Prostate gland (tissue), 2 donors: ENCODE data around the gene OR51B4.
"Not testable (repeated sequence)": the region's sequence is repeated elsewhere in the genome, so short reads cannot be mapped to it uniquely, and the experiment has no call there.

Experiments used
- POLR2A ChIP-seq: fragments of 450-650 bp; IDR thresholded peaks from one replicate; pipeline ENCODE4 v1.6.1; 2016; ENCODE audit warnings: antibody characterized with exemption, mild to moderate bottlenecking
- POLR2AphosphoS5 ChIP-seq: sonication (generic); formaldehyde crosslinking; IDR thresholded peaks from one replicate; pipeline ENCODE4 v1.6.1; 2017; ENCODE audit warnings: antibody characterized with exemption
- TF ChIP-seq, protein P1 (sequence below), 4 experiments: fragments of 200-600 bp in 2 of 4; fragments of 450-650 bp in 2 of 4; sonication (generic) in 2 of 4; IDR thresholded peaks; 1 replicate in 3 of 4; 2 replicates in 1 of 4; pipeline ENCODE4 v1.5.1; 2016 to 2019; ENCODE audit warnings: antibody characterized with exemption in 4 of 4, mild to moderate bottlenecking in 2 of 4, moderate library complexity in 2 of 4

GRCh38 chr11:5253440-5253839 lies 48.3 kb downstream of the OR51B4 start:
- TF ChIP-seq, protein P1, sequence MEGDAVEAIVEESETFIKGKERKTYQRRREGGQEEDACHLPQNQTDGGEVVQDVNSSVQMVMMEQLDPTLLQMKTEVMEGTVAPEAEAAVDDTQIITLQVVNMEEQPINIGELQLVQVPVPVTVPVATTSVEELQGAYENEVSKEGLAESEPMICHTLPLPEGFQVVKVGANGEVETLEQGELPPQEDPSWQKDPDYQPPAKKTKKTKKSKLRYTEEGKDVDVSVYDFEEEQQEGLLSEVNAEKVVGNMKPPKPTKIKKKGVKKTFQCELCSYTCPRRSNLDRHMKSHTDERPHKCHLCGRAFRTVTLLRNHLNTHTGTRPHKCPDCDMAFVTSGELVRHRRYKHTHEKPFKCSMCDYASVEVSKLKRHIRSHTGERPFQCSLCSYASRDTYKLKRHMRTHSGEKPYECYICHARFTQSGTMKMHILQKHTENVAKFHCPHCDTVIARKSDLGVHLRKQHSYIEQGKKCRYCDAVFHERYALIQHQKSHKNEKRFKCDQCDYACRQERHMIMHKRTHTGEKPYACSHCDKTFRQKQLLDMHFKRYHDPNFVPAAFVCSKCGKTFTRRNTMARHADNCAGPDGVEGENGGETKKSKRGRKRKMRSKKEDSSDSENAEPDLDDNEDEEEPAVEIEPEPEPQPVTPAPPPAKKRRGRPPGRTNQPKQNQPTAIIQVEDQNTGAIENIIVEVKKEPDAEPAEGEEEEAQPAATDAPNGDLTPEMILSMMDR (IDR thresholded peaks at IDR 0.05), result not testable (repeated sequence)
- TF ChIP-seq POLR2AphosphoS5, POLR2A: not testable (repeated sequence)
